K562 (cell line): ENCODE results near the gene CTIF.

Experiments used
- BCL6 ChIP-seq: fragments of 250-450 bp; sonication (Bioruptor Pico); IDR thresholded peaks from 2 replicates; pipeline ENCODE4 v1.4.0; 2020
- ETV6 ChIP-seq, 3 experiments: fragments of 150-350 bp in 1 of 3; sonication (generic) in 1 of 3; formaldehyde crosslinking in 1 of 3; IDR thresholded peaks; 2 replicates each; pipeline versions ENCODE4 v1.6.1 to v1.8.0; 2014 to 2022; ENCODE audit warnings: borderline replicate concordance in 2 of 3, low read depth in 2 of 3, antibody characterized with exemption in 1 of 3, low read length in 1 of 3, mild to moderate bottlenecking in 1 of 3, missing genetic modification reagents in 1 of 3
- POLR2AphosphoS5 ChIP-seq: IDR thresholded peaks from 2 replicates; pipeline ENCODE4 v1.6.1; 2011; ENCODE audit warnings: mild to moderate bottlenecking, low read depth, low read length, moderate library complexity; ENCODE audit not compliant: control insufficient read depth, insufficient read depth
- TF ChIP-seq, protein P1 (sequence below): fragments of 250-450 bp; sonication (Bioruptor Pico); IDR thresholded peaks from 2 replicates; pipeline ENCODE4 v1.8.0; 2021; ENCODE audit warnings: mild to moderate bottlenecking, moderate library complexity
- TF ChIP-seq, protein P2 (sequence below): sonication (generic); formaldehyde crosslinking; IDR thresholded peaks from 2 replicates; pipeline ENCODE4 v1.5.0; 2020; ENCODE audit warnings: missing genetic modification reagents
- TF ChIP-seq, protein P3 (sequence below), 3 experiments: IDR thresholded peaks in 2 of 3; conservative IDR thresholded peaks in 1 of 3; 2 replicates each; pipeline ENCODE4 v1.5.1; 2011 to 2012; ENCODE audit warnings: low read length in 3 of 3, mild to moderate bottlenecking in 3 of 3, control low read depth in 2 of 3, improper control_type of control experiment in 1 of 3, inconsistent platforms in 1 of 3, low read depth in 1 of 3, mixed read lengths in 1 of 3, moderate library complexity in 1 of 3; ENCODE audit not compliant: insufficient read depth in 2 of 3
- TF ChIP-seq, protein P4 (sequence below): IDR thresholded peaks from 2 replicates; pipeline ENCODE4 v1.6.1; 2012; ENCODE audit warnings: low read depth, low read length, improper control_type of control experiment, borderline replicate concordance

DNA sequence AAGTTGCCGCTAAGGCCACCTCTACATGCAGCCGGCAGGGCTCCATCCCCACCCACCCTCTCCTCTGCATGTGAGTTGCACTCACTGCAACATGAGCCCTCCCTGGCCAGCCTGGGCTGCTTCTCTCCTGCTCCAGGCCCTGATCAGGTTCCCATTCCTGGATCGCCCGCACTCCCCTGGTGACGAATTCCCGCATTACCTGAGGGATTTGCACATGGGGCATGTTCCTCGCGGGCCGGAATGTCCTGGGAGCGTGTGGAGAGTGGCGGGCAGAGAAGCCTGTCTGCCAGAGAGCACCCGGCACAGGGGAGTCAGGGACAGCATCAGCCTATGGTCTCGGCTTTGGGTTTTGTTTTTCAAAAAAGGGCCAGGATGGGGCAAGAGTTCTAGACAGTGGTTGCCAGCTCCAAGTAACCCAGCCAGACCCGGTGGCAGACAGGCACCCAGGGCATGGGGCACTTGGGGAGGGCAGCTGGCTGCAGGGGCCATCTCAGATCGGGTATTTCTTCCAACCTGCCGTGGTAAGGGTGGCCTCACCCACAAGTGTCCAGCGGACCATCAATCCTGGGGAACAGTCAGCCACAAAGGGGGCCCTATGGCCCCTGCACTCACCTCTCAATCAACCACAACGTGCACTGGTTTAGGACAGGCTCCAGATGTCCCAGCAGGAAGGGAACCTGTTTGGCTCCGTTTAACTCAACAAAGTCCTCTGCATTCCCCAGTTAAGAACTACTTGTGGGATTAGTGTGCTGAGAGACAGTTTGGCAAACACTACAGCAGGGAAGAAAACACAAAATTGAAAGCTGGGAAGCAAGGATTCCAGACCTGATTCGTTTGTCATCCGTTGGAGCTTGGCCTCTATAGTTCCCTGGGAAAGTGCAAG, 224.2 kb downstream of the CTIF start:
- TF ChIP-seq, protein P1, sequence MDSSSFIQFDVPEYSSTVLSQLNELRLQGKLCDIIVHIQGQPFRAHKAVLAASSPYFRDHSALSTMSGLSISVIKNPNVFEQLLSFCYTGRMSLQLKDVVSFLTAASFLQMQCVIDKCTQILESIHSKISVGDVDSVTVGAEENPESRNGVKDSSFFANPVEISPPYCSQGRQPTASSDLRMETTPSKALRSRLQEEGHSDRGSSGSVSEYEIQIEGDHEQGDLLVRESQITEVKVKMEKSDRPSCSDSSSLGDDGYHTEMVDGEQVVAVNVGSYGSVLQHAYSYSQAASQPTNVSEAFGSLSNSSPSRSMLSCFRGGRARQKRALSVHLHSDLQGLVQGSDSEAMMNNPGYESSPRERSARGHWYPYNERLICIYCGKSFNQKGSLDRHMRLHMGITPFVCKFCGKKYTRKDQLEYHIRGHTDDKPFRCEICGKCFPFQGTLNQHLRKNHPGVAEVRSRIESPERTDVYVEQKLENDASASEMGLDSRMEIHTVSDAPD (CRISPR knock-in tag), result no peak
- TF ChIP-seq, protein P2, sequence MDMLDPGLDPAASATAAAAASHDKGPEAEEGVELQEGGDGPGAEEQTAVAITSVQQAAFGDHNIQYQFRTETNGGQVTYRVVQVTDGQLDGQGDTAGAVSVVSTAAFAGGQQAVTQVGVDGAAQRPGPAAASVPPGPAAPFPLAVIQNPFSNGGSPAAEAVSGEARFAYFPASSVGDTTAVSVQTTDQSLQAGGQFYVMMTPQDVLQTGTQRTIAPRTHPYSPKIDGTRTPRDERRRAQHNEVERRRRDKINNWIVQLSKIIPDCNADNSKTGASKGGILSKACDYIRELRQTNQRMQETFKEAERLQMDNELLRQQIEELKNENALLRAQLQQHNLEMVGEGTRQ (CRISPR knock-in tag), result no peak
- no peak for TF ChIP-seq POLR2AphosphoS5
- TF ChIP-seq, protein P3, sequence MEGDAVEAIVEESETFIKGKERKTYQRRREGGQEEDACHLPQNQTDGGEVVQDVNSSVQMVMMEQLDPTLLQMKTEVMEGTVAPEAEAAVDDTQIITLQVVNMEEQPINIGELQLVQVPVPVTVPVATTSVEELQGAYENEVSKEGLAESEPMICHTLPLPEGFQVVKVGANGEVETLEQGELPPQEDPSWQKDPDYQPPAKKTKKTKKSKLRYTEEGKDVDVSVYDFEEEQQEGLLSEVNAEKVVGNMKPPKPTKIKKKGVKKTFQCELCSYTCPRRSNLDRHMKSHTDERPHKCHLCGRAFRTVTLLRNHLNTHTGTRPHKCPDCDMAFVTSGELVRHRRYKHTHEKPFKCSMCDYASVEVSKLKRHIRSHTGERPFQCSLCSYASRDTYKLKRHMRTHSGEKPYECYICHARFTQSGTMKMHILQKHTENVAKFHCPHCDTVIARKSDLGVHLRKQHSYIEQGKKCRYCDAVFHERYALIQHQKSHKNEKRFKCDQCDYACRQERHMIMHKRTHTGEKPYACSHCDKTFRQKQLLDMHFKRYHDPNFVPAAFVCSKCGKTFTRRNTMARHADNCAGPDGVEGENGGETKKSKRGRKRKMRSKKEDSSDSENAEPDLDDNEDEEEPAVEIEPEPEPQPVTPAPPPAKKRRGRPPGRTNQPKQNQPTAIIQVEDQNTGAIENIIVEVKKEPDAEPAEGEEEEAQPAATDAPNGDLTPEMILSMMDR (IDR thresholded peaks at IDR 0.05 in 2 of 3, conservative IDR thresholded peaks at IDR 0.05 in 1 of 3; ENCODE audit: insufficient read depth in 2 of 3, low read depth in 1 of 3, low read length in 3 of 3), result no peak
- TF ChIP-seq BCL6 (CRISPR knock-in tag), result no peak
- TF ChIP-seq ETV6 (IDR thresholded peaks at IDR 0.05; ENCODE audit: borderline replicate concordance in 1 of 2, low read depth in 2 of 2, low read length in 1 of 2), result no peak
- no peak for TF ChIP-seq ETV6 (CRISPR knock-in tag; IDR thresholded peaks at IDR 0.05; ENCODE audit: borderline replicate concordance)
- TF ChIP-seq, protein P4, sequence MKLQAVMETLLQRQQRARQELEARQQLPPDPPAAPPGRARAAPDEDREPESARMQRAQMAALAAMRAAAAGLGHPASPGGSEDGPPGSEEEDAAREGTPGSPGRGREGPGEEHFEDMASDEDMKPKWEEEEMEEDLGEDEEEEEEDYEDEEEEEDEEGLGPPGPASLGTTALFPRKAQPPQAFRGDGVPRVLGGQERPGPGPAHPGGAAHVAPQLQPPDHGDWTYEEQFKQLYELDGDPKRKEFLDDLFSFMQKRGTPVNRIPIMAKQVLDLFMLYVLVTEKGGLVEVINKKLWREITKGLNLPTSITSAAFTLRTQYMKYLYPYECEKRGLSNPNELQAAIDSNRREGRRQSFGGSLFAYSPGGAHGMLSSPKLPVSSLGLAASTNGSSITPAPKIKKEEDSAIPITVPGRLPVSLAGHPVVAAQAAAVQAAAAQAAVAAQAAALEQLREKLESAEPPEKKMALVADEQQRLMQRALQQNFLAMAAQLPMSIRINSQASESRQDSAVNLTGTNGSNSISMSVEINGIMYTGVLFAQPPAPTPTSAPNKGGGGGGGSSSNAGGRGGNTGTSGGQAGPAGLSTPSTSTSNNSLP, result no peak
